Adrenal gland (tissue), 5 donors: ENCODE data around the gene RELN.

Experiments
- CTCF ChIP-seq, 6 experiments: fragments of 450-650 bp in 4 of 6; fragments of 200-600 bp in 2 of 6; sonication (generic) in 1 of 6; IDR thresholded peaks; 1 replicate in 5 of 6; 2 replicates in 1 of 6; pipeline versions ENCODE4 v1.5.1 to v1.8.0; 2016 to 2021; ENCODE audit warnings: antibody characterized with exemption in 6 of 6, mild to moderate bottlenecking in 2 of 6, moderate library complexity in 1 of 6
- POLR2A ChIP-seq, 2 donors: fragments of 450-650 bp; IDR thresholded peaks; one replicate each; pipeline ENCODE4 v1.6.1; 2017; ENCODE audit warnings: antibody characterized with exemption in 2 of 2, mild to moderate bottlenecking in 2 of 2, moderate library complexity in 1 of 2
- donor health status: DM: no; HTN: no; CAD: no.

GRCh38 chr7:103854611-103855010, 134.8 kb downstream of the RELN start:
- TF ChIP-seq CTCF (IDR thresholded peaks at IDR 0.05) (no peak), POLR2A (IDR thresholded peaks at IDR 0.05) (no peak)
